NCI-H1048 (cell line): ENCODE results near the gene PTX4.

Experiments
- DNase-seq: peaks from one replicate; lab custom pipeline; 2025; lab: John Stamatoyannopoulos, UW

The PTX4 gene

DNA sequence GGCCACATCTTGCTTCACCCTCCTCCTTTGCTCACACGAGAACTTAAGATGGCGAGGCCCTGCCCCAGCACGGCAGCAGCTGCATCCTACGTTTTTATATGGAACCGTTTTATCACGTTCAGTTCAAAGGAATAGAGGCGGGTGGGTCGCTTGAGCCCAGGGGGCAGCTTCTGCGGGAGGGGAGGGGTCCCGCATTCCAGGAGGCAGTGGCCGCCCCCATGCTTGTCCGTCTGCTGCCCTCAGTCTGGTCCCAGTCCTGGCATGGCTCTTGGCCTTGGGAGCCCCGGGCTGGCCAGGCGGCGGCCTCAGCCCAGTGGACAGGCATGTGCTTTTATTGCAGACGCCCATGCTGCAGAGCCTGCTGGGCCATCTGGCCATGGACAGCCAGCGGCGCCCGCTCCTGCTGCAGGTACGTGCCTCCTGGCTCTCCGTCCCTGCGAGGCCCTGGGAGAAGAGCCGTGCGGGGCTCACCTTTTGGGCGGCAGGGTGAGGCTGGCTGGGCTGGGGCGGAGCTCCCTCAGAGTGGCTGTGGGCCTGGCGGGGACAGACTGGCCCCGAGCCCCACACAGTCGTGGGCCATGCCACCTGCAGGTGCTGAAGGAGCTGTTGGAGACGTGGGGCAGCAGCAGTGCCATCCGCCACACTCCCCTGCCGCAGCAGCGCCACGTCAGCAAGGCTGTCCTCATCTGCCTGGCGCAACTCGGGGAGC, 11.2 kb upstream of the PTX4 start:
- DNase-seq, result no peak

DNA sequence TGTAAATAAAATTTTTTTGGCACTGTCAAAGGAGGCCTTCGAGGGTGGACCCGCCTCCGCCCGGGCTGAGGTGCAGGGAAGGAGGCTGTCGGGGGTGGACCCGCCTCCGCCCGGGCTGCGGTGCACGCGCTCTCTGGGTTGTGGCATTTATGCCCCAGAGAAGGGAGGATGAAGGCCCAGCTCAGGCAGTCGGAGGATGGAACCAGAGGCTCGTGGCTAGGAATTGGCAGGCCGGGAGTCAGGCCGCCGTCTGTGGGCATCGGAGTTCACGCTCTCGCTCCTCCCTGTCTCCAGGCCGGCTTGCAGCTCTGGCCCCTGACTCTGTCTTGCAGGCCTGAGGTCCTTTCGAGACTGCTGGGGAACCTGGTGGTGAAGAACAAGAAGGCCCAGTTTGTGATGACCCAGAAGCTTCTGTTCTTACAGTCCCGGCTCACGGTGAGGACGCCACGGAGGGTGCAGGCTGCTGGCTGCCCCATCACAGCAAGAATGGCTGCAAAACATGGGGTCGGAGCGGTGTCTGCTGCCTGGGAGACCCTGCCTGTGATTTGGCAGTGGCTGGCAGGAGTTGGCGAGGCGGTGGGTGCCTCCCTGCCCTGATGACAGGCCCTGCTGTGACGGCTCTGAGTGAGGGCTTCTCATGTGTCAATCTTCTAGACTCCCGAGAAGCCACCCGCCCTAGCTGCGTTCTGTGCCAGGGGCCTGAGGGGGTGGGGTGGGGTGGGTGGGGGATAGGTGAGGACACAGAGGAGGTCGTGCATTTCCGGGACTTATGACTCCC, 10.3 kb upstream of the PTX4 start:
- DNase-seq, result no peak

DNA sequence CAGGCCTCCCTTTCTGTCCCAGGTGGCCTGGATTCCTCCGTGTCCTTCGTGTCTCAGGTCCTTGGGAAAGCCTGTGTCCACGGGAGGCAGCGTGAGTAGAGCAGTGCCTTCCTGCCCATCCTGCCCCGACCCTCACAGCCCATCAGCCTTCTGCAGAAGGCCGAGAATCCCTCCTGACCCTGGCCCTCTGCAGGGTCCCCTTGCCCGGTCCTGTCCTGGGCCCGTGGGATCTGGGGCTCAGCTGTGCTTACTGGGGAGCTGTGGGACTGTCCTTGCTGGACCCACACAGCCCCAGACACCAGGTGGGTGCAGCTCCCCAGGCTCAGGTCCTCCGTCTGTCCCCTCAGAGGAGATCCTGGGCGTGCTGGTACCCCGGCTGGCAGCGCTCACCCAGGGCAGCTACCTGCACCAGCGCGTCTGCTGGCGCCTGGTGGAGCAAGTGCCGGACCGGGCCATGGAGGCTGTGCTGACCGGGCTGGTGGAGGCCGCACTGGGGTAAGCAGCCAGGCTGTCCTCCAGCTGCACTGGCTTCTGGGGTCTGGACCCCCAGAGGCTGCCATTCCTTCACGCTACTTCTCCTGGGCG, 8.4 kb upstream of the PTX4 start:
- no peak for DNase-seq

DNA sequence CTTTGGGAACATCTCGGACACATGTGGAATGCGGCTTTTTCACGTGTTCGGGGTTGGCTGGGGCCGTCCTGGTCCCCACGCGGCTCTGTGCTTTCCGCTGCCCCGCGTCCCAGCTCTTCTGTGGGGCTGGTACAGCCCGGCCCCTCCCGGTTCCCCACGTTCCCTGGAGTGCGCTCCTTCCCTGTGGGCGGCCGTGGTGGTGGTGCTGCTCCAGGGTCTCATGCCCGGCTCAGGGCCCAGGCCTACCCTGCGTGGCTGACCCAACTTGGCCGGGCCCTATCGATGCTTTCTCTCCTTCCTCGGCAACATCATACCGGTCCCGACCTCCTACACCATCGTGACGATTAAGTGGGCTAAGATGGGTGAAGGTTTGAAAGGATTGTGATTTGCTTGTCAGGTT, 7.7 kb upstream of the PTX4 start:
- DNase-seq, result no peak

DNA sequence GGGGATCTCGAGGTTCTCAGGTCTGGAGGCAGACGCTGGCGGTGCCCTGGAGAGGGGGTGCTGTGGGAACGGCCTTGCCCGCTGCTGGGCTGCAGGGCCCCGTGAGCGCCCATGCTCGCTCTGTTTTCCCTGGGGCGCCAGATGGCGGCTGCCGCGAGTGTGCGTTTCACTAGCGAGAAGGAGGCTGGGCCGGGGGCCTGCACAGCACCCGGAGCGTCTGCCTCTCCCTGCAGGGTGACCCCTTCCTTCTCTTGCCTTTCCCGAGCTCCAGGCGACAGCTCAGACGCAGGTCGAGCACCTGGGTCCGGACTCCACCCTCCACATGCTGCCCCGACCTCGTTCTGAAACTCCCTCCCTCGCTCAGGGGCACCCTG, 7.1 kb upstream of the PTX4 start:
- DNase-seq, result no peak

DNA sequence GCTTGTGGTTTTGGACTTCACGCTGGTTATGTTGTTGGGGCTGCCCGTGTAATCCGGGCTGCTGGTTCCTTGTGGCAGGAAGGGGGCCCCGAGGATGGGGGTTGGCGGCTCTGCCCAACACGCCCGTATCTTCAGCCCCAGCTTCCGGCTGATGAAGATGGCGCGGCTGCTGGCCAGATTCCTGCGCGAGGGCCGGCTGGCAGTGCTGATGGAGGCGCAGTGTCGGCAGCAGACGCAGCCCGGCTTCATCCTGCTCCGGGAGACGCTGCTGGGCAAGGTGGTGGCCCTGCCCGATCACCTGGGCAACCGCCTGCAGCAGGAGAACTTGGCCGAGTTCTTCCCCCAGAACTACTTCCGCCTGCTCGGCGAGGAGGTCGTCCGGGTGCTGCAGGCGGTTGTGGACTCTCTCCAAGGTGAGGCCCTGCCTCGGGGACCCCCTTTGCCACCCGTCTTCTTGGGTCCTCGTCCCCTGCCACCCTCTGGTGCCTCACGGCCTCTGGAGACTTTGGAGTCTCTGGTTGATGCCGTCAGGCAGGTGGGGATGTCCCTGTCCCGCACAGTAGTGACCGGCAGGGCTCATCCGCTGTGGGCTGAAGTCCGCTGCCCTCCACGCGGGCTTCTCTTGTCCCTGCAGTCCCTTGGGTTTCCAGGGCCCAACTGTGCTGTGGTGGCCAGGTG, 6.6 kb upstream of the PTX4 start:
- DNase-seq, result no peak

DNA sequence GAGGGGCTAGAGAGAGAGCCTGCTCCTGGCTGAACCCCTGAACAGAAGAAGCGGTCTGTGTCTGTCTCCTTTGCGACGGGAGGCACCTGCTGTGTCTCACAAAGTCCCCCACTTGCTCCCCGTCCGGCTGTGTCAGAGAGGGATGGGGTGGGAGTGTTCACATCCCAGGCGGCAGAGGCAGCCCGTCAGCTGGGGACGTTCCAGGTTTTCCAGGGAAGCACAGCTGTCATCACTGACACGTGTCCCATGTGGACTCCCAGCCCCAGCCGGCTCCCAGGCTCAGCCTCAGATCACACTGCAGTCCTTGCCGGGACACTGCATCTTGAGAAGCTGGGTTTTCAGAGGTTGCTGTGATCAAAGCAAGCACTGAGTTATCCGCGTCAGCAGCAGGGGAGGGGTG, 6.0 kb upstream of the PTX4 start:
- no peak for DNase-seq

DNA sequence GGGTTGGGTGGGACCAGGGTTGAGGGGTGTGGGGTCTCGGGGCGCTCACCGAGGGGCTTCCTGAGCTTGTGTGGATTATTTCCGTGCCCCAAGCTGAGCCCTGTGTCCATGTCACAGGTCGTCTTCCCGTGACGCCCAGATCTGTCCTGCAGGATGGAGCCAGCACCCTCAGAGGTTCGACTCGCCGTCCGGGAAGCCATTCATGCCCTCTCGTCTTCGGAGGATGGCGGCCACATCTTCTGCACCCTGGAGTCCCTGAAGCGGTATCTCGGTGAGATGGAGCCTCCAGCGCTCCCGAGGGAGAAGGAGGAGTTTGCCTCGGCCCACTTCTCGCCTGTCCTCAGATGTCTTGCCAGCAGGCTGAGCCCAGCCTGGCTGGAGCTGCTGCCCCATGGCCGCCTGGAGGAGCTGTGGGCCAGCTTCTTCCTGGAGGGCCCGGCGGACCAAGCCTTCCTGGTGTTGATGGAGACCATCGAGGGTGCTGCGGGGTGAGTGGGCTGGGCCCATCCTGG, 5.4 kb upstream of the PTX4 start:
- DNase-seq, result no peak

DNA sequence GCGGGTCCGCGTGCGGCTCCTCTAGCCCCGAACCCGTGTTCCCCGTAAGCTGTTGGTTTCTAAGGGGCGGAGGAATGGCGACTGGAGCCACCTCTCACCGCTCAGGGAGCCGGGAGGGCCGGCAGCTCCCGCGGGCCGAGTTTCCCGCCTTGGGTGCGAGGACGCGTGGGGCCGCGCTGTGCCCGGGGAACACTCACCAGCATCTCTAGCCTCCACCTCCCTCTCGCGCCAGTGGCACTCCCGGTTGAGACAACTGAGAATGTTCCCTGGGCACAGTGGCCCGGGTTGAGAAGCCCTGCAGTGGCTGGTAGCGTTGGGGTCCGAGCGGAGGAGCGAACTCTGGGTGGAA, 5.0 kb upstream of the PTX4 start:
- no peak for DNase-seq

DNA sequence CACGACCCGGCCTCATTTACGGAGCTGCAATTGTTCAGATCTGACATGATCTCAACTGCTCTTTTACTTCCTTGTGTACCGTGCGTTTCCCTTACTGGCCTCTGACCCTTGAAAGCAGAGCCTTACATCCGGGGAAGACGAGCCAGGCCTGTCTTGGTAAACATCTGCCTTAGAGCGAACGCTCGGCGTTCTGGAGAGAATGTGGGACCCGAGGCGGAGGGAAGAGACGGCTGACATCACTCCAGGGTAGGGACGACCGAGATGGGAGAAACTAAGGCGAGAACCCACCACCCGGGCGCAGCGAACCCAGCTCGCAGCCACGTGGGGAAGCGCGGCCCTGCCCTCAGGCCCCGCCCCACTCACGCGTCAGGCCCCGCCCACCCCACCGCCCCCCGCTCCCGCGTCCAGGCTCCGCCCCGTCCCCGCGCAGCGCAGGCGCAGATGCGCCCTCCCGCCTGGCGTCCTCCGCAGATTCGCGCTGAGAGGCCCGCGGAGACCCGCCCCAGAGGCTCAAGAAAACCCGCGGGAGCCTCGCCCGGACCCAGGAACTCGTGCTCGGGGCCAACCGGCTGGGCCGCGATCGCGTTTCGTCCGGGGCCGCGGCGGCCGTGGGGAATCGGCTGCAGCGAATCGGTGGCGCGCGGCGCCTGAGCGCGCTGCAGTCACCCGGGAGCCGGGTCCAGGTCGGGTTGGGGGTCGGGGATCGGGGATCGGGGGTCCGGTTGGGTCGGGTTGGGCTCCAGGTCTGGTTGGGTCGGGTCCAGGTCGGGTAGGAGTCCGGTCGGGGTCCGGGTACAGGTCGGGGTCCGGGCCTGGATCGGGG, 4.4 kb upstream of the PTX4 start, which contains the start of gene TELO2:
TELO2 (plus strand) TSS at position 438 of the 823 bp plus-strand sequence. CDS start 922 bp downstream, outside the sequence.
- DNase-seq, result peak; percentile 44

DNA sequence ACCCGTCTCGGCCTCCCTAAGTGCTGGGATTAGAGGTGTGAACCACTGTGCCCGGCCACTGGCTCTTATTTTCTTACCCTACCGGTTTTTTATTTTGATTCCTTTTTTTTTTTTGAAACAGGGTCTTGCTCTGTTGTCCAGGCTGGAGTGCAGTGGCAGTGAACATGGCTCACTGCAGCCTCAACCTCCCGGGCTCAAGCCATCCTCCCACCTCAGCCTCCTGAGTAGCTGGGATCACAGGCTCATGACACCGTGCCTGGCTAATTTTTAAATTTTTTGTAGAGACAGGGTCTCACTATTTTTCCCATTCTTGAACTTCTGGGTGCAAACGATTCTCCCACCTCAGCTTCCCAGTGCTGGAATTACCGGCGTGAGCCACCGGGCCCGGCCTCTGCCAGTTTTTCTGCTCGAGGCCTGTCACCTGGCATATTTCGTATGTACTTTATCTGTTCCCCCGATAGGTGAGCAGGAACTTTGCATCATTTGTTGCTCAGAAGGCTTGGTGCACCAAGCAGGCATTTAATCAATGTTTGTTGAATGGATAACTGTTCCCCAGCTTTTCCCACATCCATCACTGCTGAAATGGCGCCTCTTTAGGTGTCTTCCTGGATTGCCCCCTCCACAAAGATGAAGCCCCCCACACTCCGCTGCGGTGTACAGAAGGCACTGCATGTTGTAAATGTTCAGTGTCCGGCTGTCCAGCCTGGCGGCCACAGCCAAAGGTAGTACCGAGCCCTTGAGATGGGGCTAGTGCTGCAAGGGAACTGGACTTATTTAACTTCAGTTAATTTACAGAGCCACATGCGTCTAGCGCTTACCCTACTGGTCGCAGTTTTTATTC, 3.6 kb upstream of the PTX4 start:
- no peak for DNase-seq

DNA sequence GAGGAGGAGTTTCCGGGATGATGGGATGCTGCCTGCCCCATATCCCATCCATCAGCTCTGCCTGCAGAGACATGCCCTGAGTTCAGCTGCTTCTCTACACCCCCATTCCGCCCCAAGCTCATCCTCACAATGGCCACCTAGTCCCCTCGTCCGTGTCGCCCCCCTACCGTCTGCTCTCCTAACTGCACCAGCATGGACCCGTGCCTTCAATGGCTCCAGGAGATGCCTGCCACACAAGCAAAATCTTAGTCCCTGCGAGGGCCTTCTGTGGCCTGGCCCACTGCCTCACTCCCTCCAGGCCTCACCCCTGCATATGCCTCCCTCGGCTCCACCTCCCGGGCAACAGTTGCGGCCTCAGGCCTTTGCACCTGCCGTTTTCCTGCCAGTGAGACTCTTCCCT, 2.6 kb upstream of the PTX4 start:
- no peak for DNase-seq

DNA sequence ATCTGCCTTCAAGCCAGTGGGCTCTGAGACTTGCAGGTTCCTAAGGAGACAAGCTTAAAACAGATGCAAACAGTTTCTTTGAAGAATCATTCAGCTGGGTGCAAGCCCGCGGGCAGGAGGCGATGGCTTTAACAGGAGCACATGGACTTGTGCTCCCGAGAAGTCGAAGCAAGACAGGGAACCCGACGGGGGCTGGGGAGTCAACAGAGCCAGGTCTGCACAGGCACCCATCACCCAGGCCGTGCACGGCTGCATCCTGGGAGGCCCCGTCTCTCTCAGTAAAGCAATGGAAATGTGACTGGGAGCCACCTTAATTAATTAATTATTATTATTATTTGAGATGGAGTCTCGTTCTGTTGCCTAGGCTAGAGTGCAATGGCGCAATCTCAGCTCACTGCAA, 333 bp upstream of the PTX4 start:
- no peak for DNase-seq

DNA sequence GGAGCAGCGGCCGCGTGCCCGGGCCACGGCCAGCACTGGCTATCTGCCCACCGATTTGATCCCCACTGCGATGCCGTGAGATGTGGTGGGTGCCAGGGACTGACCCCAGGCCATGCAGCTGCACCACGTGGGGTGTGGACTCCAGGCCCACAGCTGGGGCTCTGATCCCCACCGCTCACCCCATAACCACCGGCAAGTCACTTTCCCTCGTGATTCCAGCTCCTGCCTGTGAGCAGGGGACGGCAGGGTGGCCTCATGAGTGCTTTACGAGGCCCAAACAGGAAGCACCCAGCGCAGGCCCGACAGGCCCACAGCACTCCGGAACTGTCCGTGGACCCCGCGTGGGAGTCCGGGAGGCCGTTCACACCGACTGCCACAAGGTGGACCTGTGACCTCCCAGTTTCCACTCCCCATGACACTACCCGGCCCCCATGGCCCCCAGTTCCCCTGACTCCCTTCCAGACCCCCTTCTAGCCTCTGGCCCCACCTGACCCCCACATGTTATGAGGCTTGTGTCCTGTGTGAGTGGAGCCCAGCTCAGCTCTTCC, 616 bp downstream of the PTX4 start:
- no peak for DNase-seq

DNA sequence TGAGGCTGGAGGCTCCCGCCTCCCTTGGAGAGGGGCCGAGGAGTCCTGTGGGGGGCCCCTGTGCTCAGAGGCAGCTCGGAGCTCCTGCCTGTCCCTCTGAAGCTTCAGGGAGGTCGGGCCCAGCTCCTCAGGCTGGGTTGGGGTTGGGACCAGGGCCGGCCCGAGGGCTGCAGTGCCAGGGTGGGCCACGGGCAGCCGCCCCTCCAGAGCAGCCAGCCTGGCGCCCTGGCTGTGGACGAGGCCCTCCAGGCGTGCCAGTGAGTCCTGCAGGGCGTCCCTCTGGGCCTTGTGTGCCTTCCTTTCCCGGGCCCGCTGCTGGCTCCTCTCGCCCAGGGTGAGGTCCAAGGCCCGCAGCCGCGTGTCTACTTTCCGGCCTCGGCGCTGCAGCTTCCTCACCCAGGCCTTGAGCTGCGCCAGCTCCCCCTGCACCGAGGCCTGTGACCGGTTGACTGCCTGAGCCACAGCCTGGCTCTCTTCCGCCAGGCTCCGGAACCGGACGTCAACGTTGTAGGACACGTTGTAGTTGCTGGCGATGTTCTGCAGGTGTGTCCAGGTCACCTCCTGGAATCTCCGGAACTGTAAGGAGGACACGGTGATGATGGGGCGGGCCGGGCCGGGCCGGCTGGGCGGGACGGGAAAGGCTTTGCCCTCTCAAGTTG, 1.2 kb downstream of the PTX4 start:
- no peak for DNase-seq

DNA sequence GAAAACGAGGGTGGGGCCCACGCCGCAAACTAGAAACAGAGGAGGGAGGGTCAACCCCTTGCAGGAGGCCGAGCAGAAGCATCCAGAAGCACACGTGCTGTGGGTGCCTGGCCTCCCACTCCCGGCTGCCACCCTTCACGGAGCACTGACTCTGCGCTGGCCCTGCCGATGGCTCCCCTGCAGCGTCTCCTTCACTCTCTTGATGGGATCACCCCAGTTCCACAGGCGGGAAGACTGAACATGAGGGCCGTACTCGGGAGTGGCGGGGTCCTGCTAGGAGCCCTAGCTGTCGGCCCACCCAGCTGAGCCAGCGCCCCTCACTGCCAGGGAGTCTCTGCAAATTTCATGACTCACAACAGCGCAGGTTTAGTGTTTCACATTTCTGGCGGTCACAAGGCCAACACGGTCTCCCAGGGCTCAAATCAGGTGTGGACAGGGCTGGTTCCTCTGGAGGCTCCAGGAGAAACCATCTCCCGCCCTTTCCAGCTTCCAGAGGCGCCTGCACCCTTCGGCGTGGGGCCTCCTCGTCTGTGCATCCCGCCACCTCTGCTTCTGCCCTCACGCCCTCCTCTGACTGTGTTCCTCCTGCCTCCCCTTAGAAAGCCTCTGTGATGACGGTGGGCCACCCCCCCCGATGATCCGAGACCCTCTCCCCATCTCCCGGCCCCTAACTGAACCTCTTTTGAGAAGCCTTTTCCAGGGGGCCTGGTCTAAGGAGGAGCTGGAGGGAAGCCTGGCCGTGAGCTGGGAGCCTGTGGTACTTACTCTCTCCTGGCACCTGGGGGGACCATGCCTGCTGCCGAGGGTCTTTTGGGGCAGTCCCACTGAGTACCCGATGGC, 2.0 kb downstream of the PTX4 start:
- DNase-seq, result no peak

DNA sequence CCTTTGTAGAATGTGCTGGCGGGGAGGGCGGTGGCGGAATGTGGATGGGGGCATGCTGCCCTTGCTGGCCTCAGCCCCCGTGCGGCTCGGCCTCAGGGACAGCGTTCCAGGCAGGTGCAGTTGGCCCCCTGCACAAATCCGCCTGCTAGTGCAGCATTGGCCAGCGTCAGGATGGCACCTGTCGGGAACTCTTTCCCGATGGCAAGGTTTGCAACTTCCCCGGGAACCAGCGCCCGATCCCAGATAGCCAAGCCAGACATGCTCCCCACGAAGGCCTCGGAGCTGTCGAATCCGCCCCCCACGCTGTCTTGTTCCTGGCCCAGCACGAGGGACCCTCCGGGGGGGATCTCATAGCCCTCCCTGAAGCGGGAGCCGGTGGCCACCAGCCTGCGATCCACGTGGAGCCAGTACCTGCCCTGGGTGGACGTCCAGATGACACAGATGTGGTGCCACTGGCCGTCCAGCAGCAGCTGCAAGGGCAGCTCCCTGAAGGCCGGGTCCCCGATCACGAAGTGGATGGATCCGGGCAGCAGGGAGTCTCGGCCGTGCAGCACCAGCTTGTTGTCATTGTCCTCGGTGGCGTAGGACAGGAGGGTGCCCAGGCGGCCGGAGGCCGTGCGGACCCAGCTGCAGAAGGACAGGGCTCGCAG, 2.8 kb downstream of the PTX4 start:
- no peak for DNase-seq
